ENCODE measurements around the gene NPAS3. TPM values are rescaled to one million over a fixed set of nuclear protein-coding genes. Genes with fewer than 3 reads are reported as not detected.

NPAS3 gene
- total RNA-seq, 1 experiment from 2014 or later: 15.6 TPM

- Histone ChIP-seq H3K9me3 (ENCODE audit: low read depth, low read length, poor library complexity, severe bottlenecking) (no peaks in the 10 kb centered on the region), H3K27me3 (replicated peaks; ENCODE audit: insufficient read depth, low read depth, low read length, poor library complexity) (no peaks in the 10 kb centered on the region), H3K4me1 (ENCODE audit: insufficient read depth, low read length, poor library complexity, severe bottlenecking) (no peaks in the 10 kb centered on the region), H3K27ac (ENCODE audit: low read depth, low read length, poor library complexity, severe bottlenecking) (no peak overlapping the region), H3K4me3 (ENCODE audit: low read depth, low read length, poor library complexity, severe bottlenecking) (no peak overlapping the region), H3K36me3 (ENCODE audit: insufficient read depth, low read length, poor library complexity, severe bottlenecking) (no peaks in the 10 kb centered on the region)
- TF ChIP-seq EZH2 (IDR thresholded peaks at IDR 0.05; ENCODE audit: borderline replicate concordance, low read depth, low read length, poor library complexity, severe bottlenecking) (no peak), CTCF (conservative IDR thresholded peaks at IDR 0.05; ENCODE audit: low read depth, low read length) (no peak)
- DNase-seq (ENCODE audit: low spot score): no peak
- intact Hi-C loops (cut with micrococcal nuclease; ENCODE audit: unreplicated experiment): no loop called here
- ChIA-PET POLR2A (ENCODE audit: low non-redundant PET) (no interaction called here), CTCF (no interaction called here)
- no TSS peak for BruUV-seq (replicated peaks)
These were observed 32.0 kb upstream of the NPAS3 start for GRCh38 chr14:32906672-32907071.

- Histone ChIP-seq H3K4me1 (ENCODE audit: insufficient read depth, low read length, poor library complexity, severe bottlenecking) (no peaks in the 10 kb centered on the region), H3K9me3 (ENCODE audit: low read depth, low read length, poor library complexity, severe bottlenecking) (no peaks in the 10 kb centered on the region), H3K27me3 (replicated peaks; ENCODE audit: insufficient read depth, low read depth, low read length, poor library complexity) (no peaks in the 10 kb centered on the region), H3K36me3 (ENCODE audit: insufficient read depth, low read length, poor library complexity, severe bottlenecking) (no peaks in the 10 kb centered on the region), H3K4me3 (ENCODE audit: low read depth, low read length, poor library complexity, severe bottlenecking) (no peak overlapping the region), H3K27ac (ENCODE audit: low read depth, low read length, poor library complexity, severe bottlenecking) (no peak overlapping the region)
- POLR2A ChIA-PET (ENCODE audit: low non-redundant PET): no interaction called here
- TF ChIP-seq EZH2 (IDR thresholded peaks at IDR 0.05; ENCODE audit: borderline replicate concordance, low read depth, low read length, poor library complexity, severe bottlenecking) (no peak), CTCF (conservative IDR thresholded peaks at IDR 0.05; ENCODE audit: low read depth, low read length) (no peak)
- CTCF ChIA-PET: no interaction called here
- DNase-seq (ENCODE audit: low spot score): no peak
- no TSS peak for BruUV-seq (replicated peaks)
- intact Hi-C loops (cut with micrococcal nuclease; ENCODE audit: unreplicated experiment): no loop called here
These were observed 30.2 kb upstream of the NPAS3 start for GRCh38 chr14:32908196-32909084.

- POLR2A ChIA-PET (ENCODE audit: low non-redundant PET): no interaction called here
- H3K36me3 ChIP-seq (ENCODE audit: insufficient read depth, low read length, poor library complexity, severe bottlenecking): no peaks in the 10 kb centered on the region
- no peak overlapping the region for H3K27ac ChIP-seq (ENCODE audit: low read depth, low read length, poor library complexity, severe bottlenecking)
- no peak for DNase-seq (ENCODE audit: low spot score)
- no peaks in the 10 kb centered on the region for H3K27me3 ChIP-seq (replicated peaks; ENCODE audit: insufficient read depth, low read depth, low read length, poor library complexity)
- no TSS peak for BruUV-seq (replicated peaks)
- no peak for TF ChIP-seq EZH2 (IDR thresholded peaks at IDR 0.05; ENCODE audit: borderline replicate concordance, low read depth, low read length, poor library complexity, severe bottlenecking)
- no peak for TF ChIP-seq CTCF (conservative IDR thresholded peaks at IDR 0.05; ENCODE audit: low read depth, low read length)
- no peaks in the 10 kb centered on the region for H3K9me3 ChIP-seq (ENCODE audit: low read depth, low read length, poor library complexity, severe bottlenecking)
- intact Hi-C loops (cut with micrococcal nuclease; ENCODE audit: unreplicated experiment): no loop called here
- H3K4me3 ChIP-seq (ENCODE audit: low read depth, low read length, poor library complexity, severe bottlenecking): no peak overlapping the region
- CTCF ChIA-PET: no interaction called here
- H3K4me1 ChIP-seq (ENCODE audit: insufficient read depth, low read length, poor library complexity, severe bottlenecking): no peaks in the 10 kb centered on the region
These were observed 25.0 kb upstream of the NPAS3 start for GRCh38 chr14:32913725-32914124.
